Activated gamma-delta T cell treated with Interleukin-2 at 50 U/mL for 16 hours (primary cell): ENCODE data around the gene ACSL6.

Experiments used
- DNase-seq: peaks from one replicate; pipeline ENCODE4 v3.0.0-alpha.2; 2020

ACSL6 gene

GRCh38 chr5:131974622-131974955 lies 36.9 kb downstream of the ACSL6 start:
- DNase-seq = no peak

GRCh38 chr5:131974016-131974415 lies 37.4 kb downstream of the ACSL6 start:
- no peak for DNase-seq

GRCh38 chr5:131973089-131973712 lies 38.3 kb downstream of the ACSL6 start:
- DNase-seq = no peak

DNA sequence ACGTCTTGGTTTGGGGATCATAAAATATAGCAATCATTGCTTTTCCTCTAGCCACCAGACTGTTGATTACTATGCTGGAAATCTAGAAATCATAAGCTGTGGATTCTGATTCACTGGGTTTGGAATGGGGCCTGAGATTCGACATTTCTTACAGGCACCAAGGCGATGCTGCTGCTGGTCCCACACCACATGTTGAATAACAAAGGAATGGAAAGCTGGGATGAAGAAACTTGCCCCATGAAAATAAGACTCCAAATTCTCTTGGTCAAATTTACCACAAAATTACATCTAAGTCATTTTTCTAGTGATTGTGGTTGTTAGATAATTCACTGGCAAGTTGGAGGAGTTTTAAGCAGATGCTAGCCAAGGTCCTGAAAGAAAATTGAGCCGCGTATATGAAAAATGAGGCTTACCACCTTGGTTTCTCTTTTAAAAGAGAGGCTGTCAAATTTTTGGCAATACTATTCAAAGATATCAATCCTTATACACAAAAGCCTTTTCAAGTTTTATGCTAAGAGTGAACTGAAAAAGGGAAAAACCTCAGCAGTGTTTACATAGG lies 43.0 kb downstream of the ACSL6 start:
- no peak for DNase-seq

DNA sequence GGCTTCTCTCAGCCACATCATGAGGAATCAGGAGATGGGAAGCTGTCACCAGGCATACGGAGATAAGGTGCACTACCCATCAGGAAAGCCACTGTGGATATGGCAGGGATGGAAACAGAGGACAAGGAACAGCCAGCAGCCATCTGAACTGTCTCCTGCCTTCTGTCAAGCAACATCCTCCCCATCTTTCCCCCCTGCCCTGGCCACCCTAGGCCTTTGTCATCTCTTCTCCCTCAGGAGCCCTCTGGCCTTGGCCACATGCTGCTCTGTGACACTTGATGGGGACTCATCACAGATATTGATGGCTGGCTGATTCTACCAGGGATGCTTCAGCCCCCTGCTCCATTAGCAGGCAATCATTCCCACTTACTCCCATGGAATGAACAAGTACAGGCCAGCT lies 44.9 kb downstream of the ACSL6 start:
- no peak for DNase-seq

DNA sequence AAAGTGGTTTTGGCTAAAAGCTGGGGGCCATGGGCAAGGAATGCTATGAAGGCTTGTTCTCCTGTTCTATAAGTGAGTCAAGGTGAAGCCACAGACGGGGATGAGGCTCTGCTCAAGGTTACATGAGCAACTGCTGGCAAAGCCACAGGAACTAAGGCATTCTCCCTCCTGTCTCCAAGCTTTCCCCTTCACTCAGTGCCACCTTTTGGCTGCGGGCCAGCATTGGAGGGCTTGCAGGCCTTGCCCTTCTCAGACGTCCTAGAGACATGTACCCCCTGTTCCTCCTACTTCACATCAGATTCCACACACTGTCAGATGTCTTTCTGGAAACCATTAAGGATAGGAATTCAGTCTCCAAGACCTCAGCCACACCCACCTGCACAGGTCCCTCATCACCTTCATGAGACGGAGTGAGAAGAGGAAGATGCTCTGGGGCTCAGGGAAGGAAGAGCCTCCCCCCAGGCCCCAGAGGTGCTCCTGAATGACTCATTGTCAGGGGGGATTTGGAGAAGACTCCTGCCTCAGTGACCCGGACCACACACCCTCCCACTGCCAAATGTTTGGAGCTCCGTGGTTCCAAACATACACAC lies 45.5 kb downstream of the ACSL6 start:
- DNase-seq = no peak

DNA sequence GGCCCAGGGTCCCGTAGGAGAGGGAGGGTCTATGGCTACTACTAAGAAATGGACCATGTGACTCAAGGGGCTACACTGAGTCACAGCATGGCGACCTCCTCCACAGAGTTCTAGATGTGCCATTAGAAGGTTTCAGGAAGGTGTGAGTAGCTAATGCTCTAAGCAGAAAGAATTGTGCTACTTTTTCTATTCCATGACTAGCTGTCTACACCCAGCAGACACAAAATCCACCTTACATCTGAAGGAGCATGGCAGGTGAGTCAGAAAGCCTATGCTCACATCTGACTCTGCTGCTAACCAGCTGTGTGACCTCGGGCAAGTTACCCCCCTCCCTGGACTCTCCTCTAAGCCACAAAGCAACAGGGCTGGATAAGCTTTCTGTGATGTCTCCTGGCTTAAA lies 51.6 kb downstream of the ACSL6 start:
- DNase-seq = no peak

DNA sequence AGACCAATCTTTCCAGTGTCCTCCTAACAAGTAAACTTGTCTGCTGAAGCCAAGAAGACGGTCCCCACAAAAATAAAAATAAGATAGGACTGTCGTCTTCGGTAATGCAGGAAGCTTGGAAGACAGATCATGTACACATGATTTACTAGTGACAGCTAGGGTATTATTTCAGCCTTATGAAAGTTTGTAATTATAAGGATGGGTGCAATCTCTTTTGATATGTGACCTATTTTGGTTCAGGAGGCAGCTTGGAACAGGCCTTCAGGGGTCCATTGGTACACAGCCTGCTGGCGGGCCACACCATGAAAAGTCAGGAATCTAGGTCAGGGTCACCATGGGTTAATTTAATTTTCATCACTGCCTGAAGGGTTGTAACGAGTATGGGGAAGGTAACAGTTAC lies 52.3 kb downstream of the ACSL6 start:
- DNase-seq = no peak

GRCh38 chr5:131957721-131958441 lies 53.6 kb downstream of the ACSL6 start:
- DNase-seq = no peak

DNA sequence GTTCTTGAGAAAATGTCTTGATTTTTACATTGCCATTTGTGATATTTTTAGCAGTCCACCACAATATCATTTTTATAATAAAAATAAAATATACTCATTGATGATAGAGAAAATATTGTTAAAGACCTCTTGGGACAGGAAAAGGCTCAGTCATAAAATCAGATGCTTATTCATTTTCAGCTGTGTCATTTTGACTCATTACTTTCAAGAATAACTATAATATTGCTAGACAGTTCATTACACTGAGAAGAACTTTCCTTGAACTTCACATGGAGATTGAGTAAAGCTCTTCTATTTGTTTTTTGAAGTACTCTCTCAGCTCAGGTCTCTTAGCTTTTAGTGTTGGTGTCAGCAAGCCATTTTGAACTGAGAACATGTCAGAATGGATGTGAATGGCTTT lies 57.5 kb downstream of the ACSL6 start:
- no peak for DNase-seq

DNA sequence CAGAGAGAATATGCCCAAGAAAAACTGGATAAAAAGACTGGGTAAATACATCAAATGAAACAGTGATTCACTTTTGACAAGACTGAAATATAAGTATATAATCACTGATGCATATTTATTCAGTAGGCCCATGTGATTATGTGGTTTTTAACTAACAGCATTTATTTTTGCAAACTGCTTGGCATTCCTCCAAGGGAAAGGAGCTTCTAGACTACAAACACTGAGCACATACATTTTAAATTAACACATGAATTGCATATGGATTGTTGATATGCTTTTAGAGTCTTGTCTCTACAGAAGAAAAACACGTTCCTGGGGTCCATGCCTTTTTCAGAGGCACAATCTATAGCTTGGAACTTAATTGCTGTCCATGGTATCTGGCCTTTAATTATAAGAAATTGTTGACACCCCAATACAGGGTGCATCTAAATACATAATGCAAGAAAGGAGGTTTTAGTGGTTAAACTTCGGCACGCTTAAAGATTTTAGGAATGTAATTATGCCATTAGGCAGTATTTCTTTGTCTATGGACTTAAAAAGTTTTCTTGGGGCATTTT lies 59.1 kb downstream of the ACSL6 start:
- no peak for DNase-seq

- no peak for DNase-seq
Measured at GRCh38 chr5:131950706-131951105, 60.8 kb downstream of the ACSL6 start.

GRCh38 chr5:131947445-131947844 lies 64.0 kb downstream of the ACSL6 start:
- DNase-seq = no peak

DNA sequence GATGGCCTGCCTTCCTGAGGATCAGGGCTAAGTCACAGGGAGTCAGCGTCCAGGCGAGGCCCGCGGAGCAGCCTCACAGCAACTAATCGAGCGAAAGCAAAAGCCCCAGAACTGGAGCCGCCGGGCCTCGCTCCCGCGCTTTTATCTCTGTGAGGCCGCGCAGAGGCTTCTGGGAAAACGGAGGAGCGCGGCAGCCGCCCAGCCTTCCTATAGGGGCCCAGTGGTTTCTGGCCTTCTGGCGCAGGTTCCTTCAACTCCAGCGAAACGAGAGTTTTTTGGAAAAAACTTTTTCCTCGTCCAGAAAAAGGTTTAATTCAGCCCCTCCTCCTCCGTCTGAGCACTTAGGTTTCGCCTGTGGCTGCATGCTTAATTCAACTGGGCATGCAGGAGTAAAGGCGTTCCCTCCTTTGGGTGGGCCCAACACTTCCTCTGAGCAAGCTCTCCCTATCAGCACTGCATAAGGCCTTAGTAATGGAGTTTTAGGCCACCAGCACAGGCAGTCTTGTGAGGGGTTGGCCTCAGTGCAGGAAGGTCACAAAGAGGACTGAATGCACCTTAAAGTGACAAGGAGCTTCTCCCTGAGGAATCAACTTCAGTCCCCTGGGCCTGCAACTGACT lies 65.8 kb downstream of the ACSL6 start, which contains the start of gene MEIKIN:
MEIKIN (minus strand) TSS at position 113 of the 618 bp plus-strand sequence. CDS start 158 bp downstream, outside the sequence.
- DNase-seq = no peak

DNA sequence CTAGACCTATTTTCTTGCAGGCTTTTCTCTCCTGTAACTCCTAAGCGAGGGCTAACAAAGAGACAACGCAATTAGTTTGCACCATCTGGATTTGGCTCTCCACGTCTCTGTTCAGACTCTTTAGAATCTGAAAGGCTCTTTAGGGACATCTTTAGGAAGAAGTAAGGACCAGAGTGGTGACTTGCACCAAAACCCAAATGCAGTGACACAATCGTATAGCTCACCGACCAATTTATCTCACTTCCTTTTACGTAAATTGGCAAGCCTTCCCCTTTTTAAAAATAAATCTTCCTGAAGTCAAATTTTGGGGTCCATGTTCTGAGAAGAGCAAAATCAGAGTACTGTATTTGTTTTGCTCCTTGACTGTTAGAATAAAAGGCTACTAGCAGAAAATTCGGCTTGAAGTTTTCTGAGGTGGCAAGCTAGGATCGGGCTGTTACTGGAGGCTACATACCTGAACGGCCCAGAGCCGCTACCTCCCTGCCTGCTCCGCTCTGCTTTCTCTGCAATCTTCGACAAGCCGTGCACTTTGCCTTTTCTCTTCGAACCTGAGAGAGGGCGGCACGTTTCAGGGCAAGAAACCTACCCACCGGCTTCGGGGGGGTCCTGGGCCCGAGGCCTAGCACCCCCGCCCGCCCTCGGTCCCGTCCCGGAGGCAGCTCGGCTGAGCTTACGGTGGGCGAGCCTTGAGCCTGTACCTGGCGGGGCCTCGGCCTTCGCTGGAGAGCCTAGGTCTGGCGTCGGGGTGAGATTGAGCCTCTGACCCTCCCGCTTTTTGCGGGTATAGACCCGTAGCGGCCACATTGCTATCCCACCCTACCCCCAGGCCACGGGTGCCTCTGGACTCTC lies 66.5 kb downstream of the ACSL6 start:
- DNase-seq = no peak

DNA sequence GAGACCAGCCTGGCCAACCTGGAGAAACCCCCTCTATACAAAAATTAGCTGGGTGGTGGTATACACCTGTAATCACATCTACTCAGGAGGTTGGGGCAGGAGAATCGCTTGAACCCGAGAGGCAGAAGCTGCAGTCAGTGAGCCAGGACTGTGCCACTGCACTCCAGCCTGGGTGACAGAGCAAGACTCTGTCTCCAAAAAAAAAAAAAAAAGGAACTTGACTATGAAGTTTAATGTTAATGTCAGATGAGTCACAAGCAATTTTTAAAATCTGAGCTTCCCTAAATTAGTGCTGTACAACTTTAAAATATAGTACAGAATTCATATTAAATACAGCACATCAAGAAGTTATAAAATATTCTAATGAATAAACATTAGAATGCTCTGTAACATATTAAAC lies 67.5 kb downstream of the ACSL6 start:
- DNase-seq = no peak

GRCh38 chr5:131942016-131942415 lies 69.4 kb downstream of the ACSL6 start:
- no peak for DNase-seq

GRCh38 chr5:131939690-131940345 lies 71.6 kb downstream of the ACSL6 start:
- DNase-seq = no peak

- no peak for DNase-seq
Measured at GRCh38 chr5:131932235-131932634, 79.2 kb downstream of the ACSL6 start.

- DNase-seq = no peak
Measured at GRCh38 chr5:131928957-131929356, 82.5 kb downstream of the ACSL6 start.

DNA sequence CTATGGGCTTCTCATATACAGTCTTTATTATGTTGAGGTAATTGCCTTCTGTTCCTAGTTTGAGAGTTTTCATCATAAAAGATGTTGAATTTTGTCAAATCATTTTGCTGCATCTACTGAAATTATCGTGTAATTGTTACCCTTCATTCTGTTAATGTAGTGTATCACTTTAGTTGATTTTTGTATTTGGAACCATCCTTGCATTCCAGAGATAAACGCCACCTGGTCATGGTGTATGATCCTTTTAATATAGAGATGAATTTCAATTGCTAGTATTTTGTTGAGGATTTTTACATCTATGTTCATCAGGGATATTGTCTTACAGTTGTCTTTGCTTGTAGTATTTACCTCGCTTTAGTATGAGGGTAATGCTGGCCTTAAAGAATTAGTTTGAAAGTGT lies 85.3 kb downstream of the ACSL6 start:
- DNase-seq = no peak

GRCh38 chr5:131916481-131916880 lies 95.0 kb downstream of the ACSL6 start:
- no peak for DNase-seq
